ENCODE results near the gene ACKR2.

DNA sequence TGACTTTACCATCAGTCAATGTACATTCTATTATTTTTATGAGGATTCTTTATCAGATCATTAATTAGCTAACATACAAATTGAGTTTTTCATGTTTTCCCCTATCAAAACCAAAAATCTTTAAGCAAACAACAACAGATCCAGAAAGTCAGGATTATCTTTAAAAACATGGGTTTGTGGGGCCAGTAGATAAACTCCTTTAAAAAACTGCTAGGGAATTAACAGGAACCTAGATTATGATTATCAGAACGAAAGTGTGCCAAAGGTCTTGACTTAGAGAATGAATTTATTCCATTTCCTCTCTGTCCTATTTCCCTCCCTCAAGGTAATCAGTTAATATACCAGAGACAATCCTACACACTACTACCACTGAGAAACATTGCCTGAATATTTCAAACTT is 23.0 kb upstream of the ACKR2 start:
- TF ChIP-seq, protein P1, sequence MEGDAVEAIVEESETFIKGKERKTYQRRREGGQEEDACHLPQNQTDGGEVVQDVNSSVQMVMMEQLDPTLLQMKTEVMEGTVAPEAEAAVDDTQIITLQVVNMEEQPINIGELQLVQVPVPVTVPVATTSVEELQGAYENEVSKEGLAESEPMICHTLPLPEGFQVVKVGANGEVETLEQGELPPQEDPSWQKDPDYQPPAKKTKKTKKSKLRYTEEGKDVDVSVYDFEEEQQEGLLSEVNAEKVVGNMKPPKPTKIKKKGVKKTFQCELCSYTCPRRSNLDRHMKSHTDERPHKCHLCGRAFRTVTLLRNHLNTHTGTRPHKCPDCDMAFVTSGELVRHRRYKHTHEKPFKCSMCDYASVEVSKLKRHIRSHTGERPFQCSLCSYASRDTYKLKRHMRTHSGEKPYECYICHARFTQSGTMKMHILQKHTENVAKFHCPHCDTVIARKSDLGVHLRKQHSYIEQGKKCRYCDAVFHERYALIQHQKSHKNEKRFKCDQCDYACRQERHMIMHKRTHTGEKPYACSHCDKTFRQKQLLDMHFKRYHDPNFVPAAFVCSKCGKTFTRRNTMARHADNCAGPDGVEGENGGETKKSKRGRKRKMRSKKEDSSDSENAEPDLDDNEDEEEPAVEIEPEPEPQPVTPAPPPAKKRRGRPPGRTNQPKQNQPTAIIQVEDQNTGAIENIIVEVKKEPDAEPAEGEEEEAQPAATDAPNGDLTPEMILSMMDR (IDR thresholded peaks at IDR 0.05) = no peak
- TF ChIP-seq POLR2A (IDR thresholded peaks at IDR 0.05) = no peak
